GM21619 (cell line): ENCODE data around the gene E2F1.
"Not testable (repeated sequence)": the region's sequence is repeated elsewhere in the genome, so short reads cannot be mapped to it uniquely, and the experiment has no call there.

Source experiments
- ATAC-seq: cut with Tn5 transposase; IDR thresholded peaks from one replicate; pipeline ENCODE4 v1.9.1; 2021; ENCODE audit not compliant: unreplicated experiment

E2F1 gene

GRCh38 chr20:33658929-33659328, 27.3 kb downstream of the E2F1 start:
- no peak for ATAC-seq

DNA sequence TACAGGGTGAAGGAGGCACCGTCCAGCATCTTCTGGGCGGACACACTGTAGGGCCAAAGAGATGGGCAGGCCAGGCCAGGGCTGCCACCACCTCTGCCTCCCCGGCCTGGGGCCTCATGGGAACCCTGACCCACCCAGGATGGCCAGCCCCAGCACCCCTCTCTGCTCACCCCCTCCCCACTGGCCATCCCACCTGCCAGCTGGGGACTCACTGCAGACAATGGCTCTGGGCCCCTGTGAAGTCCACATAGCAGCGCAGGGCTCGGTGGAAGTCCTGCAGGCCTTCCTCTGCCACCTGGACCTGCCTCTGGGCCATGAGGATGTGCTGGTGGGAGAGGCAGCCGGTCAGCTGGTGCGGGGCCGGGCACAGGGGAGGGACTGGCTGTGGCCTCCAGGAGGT, 27.7 kb downstream of the E2F1 start:
- ATAC-seq, result no peak

GRCh38 chr20:33657704-33658095, 28.5 kb downstream of the E2F1 start:
- ATAC-seq, result no peak

DNA sequence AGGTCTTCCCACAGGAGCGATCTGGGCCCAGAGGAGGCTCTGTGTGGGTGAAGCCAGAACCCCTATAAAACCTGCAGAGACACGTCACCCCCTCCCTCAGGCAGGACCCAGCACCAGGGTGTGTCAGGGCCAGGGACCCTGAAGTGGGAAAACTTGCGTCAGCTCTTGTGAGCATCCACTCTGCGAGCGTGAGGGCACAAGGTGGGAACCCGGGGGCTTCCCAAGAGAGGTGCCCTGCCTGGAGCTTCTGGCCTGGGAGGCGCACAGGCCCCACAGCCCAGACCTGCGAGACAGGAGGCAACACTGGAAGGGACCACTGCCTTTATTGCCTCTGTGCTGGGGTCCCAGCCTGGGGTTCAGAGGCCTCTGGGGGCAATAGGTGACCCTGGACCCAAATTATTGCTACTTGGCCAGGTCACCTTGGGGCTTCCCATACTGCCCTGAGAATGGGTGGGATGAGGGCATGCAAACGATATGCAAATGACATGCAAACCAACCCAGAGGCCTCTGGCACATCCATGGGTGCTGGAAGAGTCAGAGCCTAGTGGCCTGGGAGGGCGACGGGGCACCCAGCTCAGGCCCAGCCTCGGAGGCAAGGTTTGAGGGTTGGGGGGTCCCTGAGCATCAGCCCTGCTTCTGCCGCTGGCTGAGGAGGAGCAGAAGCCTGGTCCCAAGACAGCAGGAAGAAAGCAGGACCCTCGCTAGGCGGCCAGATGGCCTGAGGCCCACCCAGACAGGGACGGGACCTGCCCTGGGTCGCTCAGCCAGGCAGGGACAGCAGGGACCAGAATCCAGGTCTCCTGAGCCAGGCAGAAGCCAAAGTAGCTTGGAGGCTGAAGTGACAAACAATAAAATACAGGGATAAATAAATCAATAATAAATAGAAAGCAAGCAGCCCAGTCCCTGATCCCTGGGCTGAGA, 29.1 kb downstream of the E2F1 start:
- ATAC-seq, result no peak

DNA sequence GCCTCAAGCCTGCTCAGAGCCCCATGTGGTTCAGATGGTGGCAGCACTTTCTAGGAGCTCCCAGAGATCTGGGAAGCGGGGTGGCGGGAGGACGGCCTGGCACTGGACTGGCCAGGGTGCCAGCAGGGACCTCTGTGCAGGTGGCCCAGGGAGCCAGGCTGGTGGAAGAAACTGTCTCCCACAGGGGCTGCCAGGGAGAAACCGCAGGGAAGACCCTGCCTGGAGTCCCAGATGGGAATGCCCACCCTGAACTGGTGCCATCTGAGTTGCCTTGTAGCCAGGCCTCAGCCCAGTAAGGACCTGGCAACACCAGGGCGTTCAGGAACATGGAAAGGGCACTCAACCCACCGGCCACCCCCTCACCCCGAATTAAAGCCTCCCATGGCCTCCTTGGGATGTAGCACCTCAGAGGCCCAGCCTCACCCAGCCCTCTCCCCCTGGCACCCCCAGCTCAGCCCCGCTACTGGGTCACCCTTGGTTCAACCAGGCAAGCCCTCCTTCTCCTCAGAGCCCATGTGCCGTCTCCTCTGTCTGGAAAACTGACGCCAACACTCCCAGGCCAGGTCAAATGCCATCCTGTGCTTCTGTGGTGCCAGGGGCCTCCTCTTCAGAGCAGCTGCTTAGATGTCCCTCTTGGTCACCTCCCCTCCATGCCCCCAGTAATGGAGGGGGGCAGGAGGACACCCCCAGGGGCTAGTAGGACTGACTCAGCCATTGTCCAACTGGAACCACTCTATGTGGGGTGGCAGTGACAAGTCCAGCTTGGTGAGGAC, 30.0 kb downstream of the E2F1 start:
- ATAC-seq, result no peak

DNA sequence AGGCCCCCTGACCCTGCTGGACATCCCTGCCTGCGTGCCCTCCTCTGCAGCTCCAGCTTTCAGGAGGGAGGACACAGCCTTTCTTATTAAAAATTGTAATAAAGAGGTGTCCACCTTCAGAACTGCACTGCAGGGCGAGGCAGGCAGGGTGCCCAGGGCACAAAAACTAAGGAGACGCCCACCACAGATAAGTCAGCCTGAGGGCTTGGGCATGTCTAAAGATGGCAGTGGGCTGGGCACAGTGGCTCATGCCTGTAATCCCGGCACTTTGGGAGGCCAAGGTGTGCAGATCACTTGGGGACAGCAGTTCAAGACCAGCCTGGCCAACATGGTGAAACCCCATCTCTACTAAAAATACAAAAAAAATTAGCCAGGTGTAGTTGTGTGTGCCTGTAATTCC, 31.0 kb downstream of the E2F1 start:
- no peak for ATAC-seq

DNA sequence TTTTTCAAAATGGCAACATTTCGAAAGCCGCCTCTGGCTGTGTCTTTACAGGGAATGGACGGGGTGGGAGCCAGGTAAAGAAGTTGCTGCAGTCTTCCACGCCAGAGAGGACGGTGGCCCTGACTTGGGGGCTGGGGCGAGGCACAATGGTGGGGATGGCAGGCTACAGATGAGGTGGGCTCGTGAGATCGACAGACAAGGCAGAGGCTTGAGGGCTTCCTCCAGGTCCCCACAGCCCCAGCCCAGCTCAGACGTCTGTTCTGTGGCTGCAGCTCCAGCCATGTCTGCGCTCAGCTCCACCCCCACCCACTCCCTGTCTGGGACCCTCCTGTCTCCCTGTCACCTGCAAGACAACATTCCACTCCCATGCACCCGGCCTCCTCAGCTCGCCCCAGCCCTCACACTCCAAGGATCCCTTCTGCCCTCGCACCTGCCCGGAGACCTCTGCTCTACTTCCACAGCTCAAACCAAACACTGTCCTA, 31.5 kb downstream of the E2F1 start:
- no peak for ATAC-seq

- no peak for ATAC-seq
These were observed 32.1 kb downstream of the E2F1 start for GRCh38 chr20:33653900-33654596.

DNA sequence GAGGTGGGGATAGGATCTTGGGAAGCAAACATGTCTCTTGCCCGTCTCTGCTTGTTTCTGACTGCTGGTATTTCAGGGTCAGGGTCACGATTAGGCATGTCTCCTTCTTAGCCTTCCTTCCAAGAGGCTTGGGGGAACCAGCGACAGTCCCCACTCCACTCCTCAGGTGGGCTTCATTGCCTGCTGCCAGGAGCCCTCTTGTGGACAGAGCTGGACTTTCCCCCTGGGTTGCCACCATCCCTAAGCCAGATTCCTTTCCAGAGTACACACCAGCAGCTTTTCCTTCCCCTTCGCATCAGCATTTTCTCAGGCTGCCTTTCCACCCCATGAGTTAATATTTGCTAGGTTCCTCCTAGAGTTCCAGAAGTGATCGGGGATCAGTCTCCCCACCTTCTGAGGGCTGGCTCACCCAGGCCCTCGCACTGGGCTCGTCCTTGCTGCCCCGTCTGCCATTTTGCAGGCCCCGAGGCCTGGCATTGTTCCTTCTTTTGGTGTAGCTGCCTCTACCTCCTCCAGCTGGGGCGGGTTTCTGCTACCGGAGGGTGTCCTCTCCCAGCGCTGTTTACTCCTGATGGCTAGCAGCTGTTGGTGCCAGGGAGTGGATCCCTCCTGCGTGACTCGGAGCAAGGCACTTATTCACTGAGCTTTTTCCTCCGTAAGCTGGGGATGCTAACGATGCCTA, 32.8 kb downstream of the E2F1 start:
- ATAC-seq, result no peak

DNA sequence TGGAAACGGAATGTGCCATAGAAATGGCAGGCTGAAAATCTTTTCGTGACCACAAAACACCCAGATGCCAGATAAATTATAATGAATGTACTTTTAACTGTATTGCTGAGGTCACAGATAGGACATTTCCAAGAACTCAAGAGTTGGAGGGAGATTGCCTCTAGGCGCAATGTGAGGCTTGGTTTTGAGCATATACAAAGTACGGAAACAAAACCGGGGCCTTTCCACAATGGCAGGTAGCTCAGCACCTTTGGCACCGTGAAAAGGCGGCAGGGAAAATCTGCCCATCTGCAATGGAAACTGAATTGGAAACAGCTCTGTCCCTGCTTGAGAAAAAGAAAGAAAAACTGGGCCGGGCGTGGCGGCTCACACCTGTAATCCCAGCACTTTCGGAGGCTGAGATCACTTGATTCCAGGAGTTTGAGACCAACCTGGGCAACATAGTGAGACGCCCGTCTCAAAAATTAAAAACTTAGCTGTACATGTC, 34.6 kb downstream of the E2F1 start:
- ATAC-seq, result no peak

GRCh38 chr20:33650753-33651561, 35.2 kb downstream of the E2F1 start:
- ATAC-seq, result no peak

- no peak for ATAC-seq
These were observed 36.0 kb downstream of the E2F1 start for GRCh38 chr20:33650111-33650752.

DNA sequence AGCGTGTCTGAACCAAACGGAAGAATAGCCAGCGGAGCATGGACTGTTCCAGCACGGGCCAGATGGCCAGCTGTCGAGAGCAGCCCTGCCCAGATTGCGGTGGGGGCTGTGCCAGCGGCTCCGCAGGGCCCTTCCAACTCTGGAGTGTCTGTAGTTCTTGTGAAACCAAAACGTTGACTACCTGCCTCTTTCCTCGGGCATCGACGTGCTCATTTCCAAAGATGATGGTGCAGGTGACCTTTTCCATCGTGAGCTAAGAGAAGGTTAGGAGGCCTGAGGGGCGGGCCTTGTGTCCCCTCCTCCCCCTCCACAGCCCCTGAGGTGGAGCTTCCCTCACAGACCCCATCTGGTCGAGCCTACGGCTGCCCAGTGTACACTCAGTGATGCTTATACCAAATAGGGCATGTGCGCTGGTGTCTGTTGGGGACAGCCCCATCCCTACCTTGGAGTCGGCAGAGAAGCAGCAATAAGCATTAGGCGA, 36.9 kb downstream of the E2F1 start:
- no peak for ATAC-seq

DNA sequence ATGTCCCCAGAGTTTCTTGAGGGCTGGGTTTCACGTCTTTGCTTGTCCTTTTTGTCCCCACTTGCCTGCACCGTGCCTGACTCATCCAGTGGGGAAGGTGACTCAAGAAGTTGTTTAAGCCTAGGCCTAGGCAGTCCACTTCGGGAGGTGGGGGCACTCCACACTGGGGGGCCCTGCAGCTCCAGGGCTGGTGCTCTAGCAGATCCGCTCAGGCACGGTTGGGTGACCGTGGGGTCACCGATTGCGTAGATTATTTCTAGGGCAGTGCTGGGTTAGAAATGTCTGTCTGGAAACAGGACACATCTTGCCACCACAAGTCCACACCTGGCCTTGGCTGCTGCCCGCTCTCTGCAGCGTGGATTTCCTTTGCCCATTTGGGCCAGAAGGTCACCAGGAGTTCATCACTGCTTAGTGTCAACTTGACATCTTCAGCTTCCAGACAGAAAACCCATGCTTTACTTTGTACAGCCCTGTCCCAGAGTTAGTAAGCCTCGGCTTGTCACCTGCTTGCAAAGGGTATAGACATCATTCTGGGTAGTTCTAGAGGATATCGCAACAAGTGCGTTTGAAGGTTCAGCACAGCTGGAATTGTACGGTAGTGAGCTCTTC, 37.7 kb downstream of the E2F1 start:
- ATAC-seq, result no peak

DNA sequence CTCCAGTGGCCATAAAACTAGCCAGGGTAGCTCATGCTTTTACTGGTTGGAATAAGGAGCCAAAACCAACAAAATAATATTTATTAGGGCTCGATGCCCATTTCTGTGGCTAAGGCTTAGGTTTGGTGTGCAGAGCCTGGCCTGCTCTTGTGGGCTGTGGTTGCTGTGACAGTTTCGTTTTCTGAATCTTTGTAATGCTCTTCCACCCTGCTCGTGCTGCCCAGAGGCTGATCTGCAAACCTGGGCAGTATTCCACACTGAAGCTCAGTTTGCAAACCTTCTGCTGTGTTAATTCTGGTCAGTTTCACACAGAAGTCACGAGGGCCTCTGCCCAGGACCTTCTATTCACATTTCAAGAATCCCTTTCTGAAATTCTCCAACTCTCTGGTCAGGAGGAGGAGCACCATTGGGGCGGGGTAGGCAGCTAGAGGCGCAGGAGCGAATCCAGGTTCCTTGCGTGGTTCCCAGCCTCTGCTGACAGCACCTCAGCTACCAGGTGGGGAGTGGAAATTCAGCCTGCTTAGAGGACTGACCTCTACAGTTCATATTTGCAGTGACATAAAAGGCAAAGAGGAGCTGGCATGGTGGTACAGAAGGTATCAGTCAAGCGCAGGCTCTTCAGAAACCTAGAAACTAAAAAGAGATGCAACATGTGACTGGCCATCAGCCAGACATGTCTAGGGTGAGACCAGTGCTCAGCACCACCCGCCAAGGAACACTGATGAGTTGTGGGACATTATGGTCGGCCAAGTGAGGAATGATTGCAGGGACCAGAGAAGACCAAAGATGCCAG, 38.4 kb downstream of the E2F1 start:
- ATAC-seq, result peak; percentile 52

DNA sequence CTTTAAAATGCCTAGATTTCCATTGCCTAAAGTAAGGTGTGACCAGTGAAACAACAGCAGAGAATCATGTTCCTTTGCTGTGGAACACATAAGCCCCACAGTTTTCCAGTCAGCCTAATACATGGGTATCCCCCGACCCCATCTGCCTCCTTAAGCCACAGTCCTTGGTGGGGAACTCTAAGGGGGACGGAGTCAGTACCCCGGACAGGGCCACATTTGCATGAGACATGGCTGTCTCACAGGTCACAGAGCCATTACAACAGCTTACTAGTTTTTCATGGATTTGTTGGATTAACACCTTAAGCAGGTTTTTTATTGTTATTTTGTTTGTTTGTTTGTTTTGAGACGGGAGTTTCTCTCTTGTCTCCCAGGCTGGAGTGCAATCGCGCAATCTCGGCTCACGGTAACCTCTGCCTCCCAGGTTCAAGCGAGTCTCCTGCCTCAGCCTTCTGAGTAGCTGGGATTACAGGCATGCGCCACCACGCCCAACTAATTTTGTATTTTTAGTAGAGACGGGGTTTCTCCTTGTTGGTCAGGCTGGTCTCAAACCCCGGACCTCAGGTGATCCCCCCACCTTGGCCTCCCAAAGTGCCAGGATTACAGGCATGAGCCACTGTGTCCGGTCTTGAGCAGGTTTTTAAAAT, 39.1 kb downstream of the E2F1 start:
- ATAC-seq, result not testable (repeated sequence)

DNA sequence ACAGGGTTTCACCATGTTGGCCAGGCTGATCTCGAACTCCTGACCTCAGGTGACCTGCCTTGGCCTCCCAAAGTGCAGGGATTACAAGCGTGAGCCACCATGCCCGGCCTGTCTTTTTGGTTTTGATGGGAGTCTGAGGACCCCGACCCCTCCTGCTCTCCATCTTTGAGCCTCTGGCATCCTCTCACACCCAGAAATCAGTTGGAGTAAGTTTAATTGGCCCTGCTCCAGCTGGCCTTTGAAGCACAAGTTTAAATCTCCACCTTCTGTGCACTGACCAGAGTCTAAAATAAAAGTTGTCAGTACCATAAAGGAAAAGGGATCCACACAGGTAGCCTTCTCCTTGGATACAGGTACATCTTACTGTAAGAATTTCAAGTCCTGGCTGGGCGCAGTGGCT, 40.0 kb downstream of the E2F1 start:
- ATAC-seq, result no peak

DNA sequence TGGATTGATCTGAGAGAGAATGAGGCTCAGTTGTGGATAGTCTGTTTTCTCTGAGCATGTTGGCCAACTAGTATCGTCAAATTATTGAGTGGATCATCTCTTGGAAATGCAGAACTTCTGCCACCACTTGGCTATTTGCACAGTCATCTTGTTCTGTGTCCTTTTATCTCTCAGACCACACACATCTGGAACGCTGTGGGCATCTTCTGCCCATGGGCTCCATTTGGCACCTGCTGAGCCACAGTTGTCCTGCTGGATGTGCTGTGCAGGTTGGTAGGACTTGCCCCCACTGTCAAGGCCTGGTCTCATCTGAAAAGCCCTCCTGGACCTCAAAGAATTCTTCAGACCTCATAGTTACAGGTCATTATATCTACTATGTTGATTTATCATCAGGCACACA, 40.8 kb downstream of the E2F1 start:
- ATAC-seq, result no peak
